ENCODE measurements around the gene SLC22A16.

GRCh38 chr6:110425816-110426215, 50.6 kb downstream of the SLC22A16 start:
- no peak for TF ChIP-seq CTCF (IDR thresholded peaks at IDR 0.05)
- no peak for TF ChIP-seq ZFX (IDR thresholded peaks at IDR 0.05; ENCODE audit: borderline replicate concordance)

Measured in 22Rv1 (cell line).